Liver (tissue), 9 donors: ENCODE data around the gene B9D1. TPM values are rescaled to one million over a fixed set of nuclear protein-coding genes. Genes with fewer than 3 reads are reported as not detected.
A peak's percentile ranks its signal among the peaks of the same experiment; 100 is the strongest.

Source experiments
- DNase-seq: peaks from one replicate; pipeline ENCODE4 v3.0.0-alpha.2; 2017; ENCODE audit warnings: low spot score
- H3K27ac ChIP-seq, 2 donors: one replicate each; pipeline ENCODE4 v1.7.0; 2013; ENCODE audit warnings: inconsistent platforms in 2 of 2, low read length in 2 of 2, control low read depth in 1 of 2, low read depth in 1 of 2, mild to moderate bottlenecking in 1 of 2
- H3K27me3 ChIP-seq, 4 donors: one replicate each; pipeline versions ENCODE4 v1.6.1 to v1.7.0; 2013; ENCODE audit warnings: low read length in 3 of 4, inconsistent platforms in 1 of 4, mild to moderate bottlenecking in 1 of 4, moderate library complexity in 1 of 4; ENCODE audit not compliant: control insufficient read depth in 4 of 4, insufficient read depth in 4 of 4
- H3K36me3 ChIP-seq, 4 donors: one replicate each; pipeline versions ENCODE4 v1.6.1 to v1.7.0; 2013; ENCODE audit warnings: low read length in 3 of 4, mild to moderate bottlenecking in 3 of 4, low read depth in 1 of 4, moderate library complexity in 1 of 4; ENCODE audit not compliant: control insufficient read depth in 4 of 4, insufficient read depth in 3 of 4
- H3K4me1 ChIP-seq, 4 donors: one replicate each; pipeline versions ENCODE4 v1.6.1 to v1.7.0; 2013; ENCODE audit warnings: low read length in 3 of 4, mild to moderate bottlenecking in 3 of 4, moderate library complexity in 1 of 4; ENCODE audit not compliant: control insufficient read depth in 4 of 4, insufficient read depth in 4 of 4
- H3K4me3 ChIP-seq, 3 donors: one replicate each; pipeline versions ENCODE4 v1.6.1 to v1.7.0; 2013; ENCODE audit warnings: low read length in 3 of 3, control low read depth in 1 of 3, low read depth in 1 of 3, mild to moderate bottlenecking in 1 of 3
- H3K9ac ChIP-seq, 2 donors: one replicate each; pipeline ENCODE4 v1.7.0; 2013; ENCODE audit warnings: low read length in 2 of 2, mild to moderate bottlenecking in 2 of 2, moderate library complexity in 2 of 2, control low read depth in 1 of 2, low read depth in 1 of 2
- H3K9me3 ChIP-seq, 4 donors: one replicate each; pipeline versions ENCODE4 v1.6.1 to v1.7.0; 2013; ENCODE audit warnings: low read length in 3 of 4; ENCODE audit not compliant: control insufficient read depth in 4 of 4
- ATF3 ChIP-seq: IDR thresholded peaks from 2 replicates; pipeline ENCODE4 v1.6.1; 2016; ENCODE audit warnings: antibody characterized with exemption
- CTCF ChIP-seq: fragments of 150-350 bp; IDR thresholded peaks from 2 replicates; pipeline ENCODE4 v1.5.1; 2017; ENCODE audit warnings: improper control_type of control experiment, low read depth, low read length; ENCODE audit not compliant: missing input control
- EGR1 ChIP-seq, 2 donors: IDR thresholded peaks; 2 replicates each; pipeline ENCODE4 v1.6.1; 2016 to 2018; ENCODE audit warnings: antibody characterized with exemption in 2 of 2, low read depth in 2 of 2
- FOXA1 ChIP-seq: IDR thresholded peaks from 2 replicates; pipeline ENCODE4 v1.6.1; 2016; ENCODE audit warnings: antibody characterized with exemption
- FOXA2 ChIP-seq: IDR thresholded peaks from 2 replicates; pipeline ENCODE4 v1.6.1; 2016; ENCODE audit warnings: antibody characterized with exemption
- GABPA ChIP-seq, 2 donors: IDR thresholded peaks in 1 of 2; conservative IDR thresholded peaks in 1 of 2; 2 replicates each; pipeline ENCODE4 v1.6.1; 2016; ENCODE audit warnings: antibody characterized with exemption in 2 of 2, mild to moderate bottlenecking in 1 of 2, moderate library complexity in 1 of 2
- HNF4A ChIP-seq, 2 donors: conservative IDR thresholded peaks; 2 replicates each; pipeline ENCODE4 v1.6.1; 2016; ENCODE audit warnings: antibody characterized with exemption in 2 of 2, mild to moderate bottlenecking in 2 of 2
- HNF4G ChIP-seq: IDR thresholded peaks from 2 replicates; pipeline ENCODE4 v1.6.1; 2016; ENCODE audit warnings: antibody characterized with exemption
- JUND ChIP-seq, 2 donors: IDR thresholded peaks; 2 replicates each; pipeline ENCODE4 v1.6.1; 2016; ENCODE audit warnings: antibody characterized with exemption in 2 of 2
- MAX ChIP-seq: IDR thresholded peaks from 2 replicates; pipeline ENCODE4 v1.6.1; 2016; ENCODE audit warnings: antibody characterized with exemption
- NR2F2 ChIP-seq: IDR thresholded peaks from 2 replicates; pipeline ENCODE4 v1.6.1; 2016; ENCODE audit warnings: antibody characterized with exemption
- RAD21 ChIP-seq, 2 donors: IDR thresholded peaks; 2 replicates each; pipeline ENCODE4 v1.6.1; 2016; ENCODE audit warnings: antibody characterized with exemption in 2 of 2, mild to moderate bottlenecking in 2 of 2
- REST ChIP-seq: IDR thresholded peaks from 2 replicates; pipeline ENCODE4 v1.6.1; 2016; ENCODE audit warnings: antibody characterized with exemption, mild to moderate bottlenecking
- RXRA ChIP-seq, 2 donors: IDR thresholded peaks; 2 replicates each; pipeline ENCODE4 v1.6.1; 2017 to 2018; ENCODE audit warnings: antibody characterized with exemption in 2 of 2, mild to moderate bottlenecking in 1 of 2
- SP1 ChIP-seq: IDR thresholded peaks from 2 replicates; pipeline ENCODE4 v1.6.1; 2018; ENCODE audit warnings: antibody characterized with exemption, mild to moderate bottlenecking
- TAF1 ChIP-seq: conservative IDR thresholded peaks from 2 replicates; pipeline ENCODE4 v1.6.1; 2016; ENCODE audit warnings: antibody characterized with exemption, mild to moderate bottlenecking
- YY1 ChIP-seq: IDR thresholded peaks from 2 replicates; pipeline ENCODE4 v1.6.1; 2016; ENCODE audit warnings: antibody characterized with exemption, mild to moderate bottlenecking
- ZBTB33 ChIP-seq: IDR thresholded peaks from 2 replicates; pipeline ENCODE4 v1.6.1; 2016; ENCODE audit warnings: antibody characterized with exemption
- WGBS: extraction: QIAGEN DNeasy Blood & Tissue Kit; methylation state at CpG from one replicate; pipeline ENCODE4 v1.1.7; 2013; 5-methylcytosine and 5-hydroxymethylcytosine counted together
- polyA plus RNA-seq, 2 donors: library from polyadenylated mRNA; stranded (reverse) in 1 of 2; unstranded in 1 of 2; fragments of 200-250 nt in 1 of 2; fragments of >200 nt in 1 of 2; fragmentation: Nextera tagmentation in 1 of 2; extraction: Ambion mirVana in 1 of 2; gene quantifications; one replicate each; pipeline versions ENCODE4 v1.2.1 to v1.2.3, GENCODE V29; 2013 to 2015
- total RNA-seq, 2 donors: library from RNA; depleted of rRNA; stranded (reverse); fragments of >200 nt; gene quantifications; one replicate each; pipeline ENCODE4 v1.2.3, GENCODE V29; 2014
- donor health status: healthy.
- donor health status: healthy.
- donor health status: healthy.
- donor health status: healthy.
- donor health status: healthy.

B9D1 gene
- total and polyA plus RNA-seq, 4 donors: 8.4 to 22.0 (median 10.8) TPM

- DNase-seq: no peak
- H3K9ac ChIP-seq: no peak overlapping the region
- no peak overlapping the region for H3K4me3 ChIP-seq
- TF ChIP-seq TAF1: no peak
- TF ChIP-seq FOXA2: no peak
- TF ChIP-seq NR2F2: no peak
- no peak for TF ChIP-seq REST
- TF ChIP-seq YY1: no peak
- TF ChIP-seq ZBTB33: no peak
- TF ChIP-seq HNF4G: no peak
- TF ChIP-seq ATF3: no peak
- no peak for TF ChIP-seq RXRA (IDR thresholded peaks at IDR 0.05)
- TF ChIP-seq JUND (IDR thresholded peaks at IDR 0.05): no peak
- no peak for TF ChIP-seq GABPA (IDR thresholded peaks at IDR 0.05 in 1 of 2, conservative IDR thresholded peaks at IDR 0.05 in 1 of 2)
- no peak for TF ChIP-seq CTCF
- no peak for TF ChIP-seq HNF4A (conservative IDR thresholded peaks at IDR 0.05)
- TF ChIP-seq MAX: no peak
- TF ChIP-seq FOXA1: no peak
- TF ChIP-seq RAD21 (IDR thresholded peaks at IDR 0.05): no peak
- TF ChIP-seq SP1: no peak
- TF ChIP-seq EGR1 (IDR thresholded peaks at IDR 0.05; ENCODE audit: low read depth in 2 of 2): no peak
- H3K27ac ChIP-seq: peak overlapping the region; percentile 19 to 51
- H3K4me1 ChIP-seq: no peaks in the 10 kb centered on the region
- WGBS: 88% methylated on average over 2 of the region's 2 CpGs
- peaks cover 0 to 10% (median 4%) of the 10 kb centered on the region in 4 donors for H3K36me3 ChIP-seq
- H3K9me3 ChIP-seq: no peaks in the 10 kb centered on the region
- H3K27me3 ChIP-seq: no peaks in the 10 kb centered on the region
These were observed 25.5 kb upstream of the B9D1 start for GRCh38 chr17:19387921-19388521.
